ENCODE measurements around the gene PATJ.

DNA sequence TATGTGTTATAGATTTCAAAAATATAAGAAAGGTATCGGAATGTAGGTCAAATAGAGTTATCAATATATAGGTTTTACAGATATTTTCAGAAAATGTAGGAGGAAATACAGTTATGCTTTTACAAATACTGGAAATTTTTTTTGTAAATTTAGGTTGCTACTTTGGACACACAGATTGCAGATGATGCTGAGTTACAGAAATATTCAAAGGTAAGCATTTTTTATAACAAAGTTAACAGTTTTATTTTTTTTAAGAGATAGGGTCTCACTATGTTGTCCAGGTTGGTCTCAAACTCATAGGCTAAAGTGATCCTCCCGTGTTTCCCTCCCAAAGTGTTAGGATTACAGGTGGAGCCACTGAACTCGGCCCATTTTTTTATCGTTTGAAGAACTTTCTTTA lies 66.0 kb downstream of the PATJ start:
- TF ChIP-seq, protein P1, sequence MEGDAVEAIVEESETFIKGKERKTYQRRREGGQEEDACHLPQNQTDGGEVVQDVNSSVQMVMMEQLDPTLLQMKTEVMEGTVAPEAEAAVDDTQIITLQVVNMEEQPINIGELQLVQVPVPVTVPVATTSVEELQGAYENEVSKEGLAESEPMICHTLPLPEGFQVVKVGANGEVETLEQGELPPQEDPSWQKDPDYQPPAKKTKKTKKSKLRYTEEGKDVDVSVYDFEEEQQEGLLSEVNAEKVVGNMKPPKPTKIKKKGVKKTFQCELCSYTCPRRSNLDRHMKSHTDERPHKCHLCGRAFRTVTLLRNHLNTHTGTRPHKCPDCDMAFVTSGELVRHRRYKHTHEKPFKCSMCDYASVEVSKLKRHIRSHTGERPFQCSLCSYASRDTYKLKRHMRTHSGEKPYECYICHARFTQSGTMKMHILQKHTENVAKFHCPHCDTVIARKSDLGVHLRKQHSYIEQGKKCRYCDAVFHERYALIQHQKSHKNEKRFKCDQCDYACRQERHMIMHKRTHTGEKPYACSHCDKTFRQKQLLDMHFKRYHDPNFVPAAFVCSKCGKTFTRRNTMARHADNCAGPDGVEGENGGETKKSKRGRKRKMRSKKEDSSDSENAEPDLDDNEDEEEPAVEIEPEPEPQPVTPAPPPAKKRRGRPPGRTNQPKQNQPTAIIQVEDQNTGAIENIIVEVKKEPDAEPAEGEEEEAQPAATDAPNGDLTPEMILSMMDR (IDR thresholded peaks at IDR 0.05; ENCODE audit: poor library complexity), result no peak
- TF ChIP-seq EZH2 (IDR thresholded peaks at IDR 0.05; ENCODE audit: borderline replicate concordance), result no peak

Measured in hepatocyte (in vitro differentiated cells).